ENCODE data around the gene PRKAG2. TPM values are rescaled to one million over a fixed set of nuclear protein-coding genes. Genes with fewer than 3 reads are reported as not detected.
A peak's percentile ranks its signal among the peaks of the same experiment; 100 is the strongest.

Gene PRKAG2
- polyA plus RNA-seq, 1 of the 3 experiments (the other 2 are of a cell fraction) = 51.6 TPM

DNA sequence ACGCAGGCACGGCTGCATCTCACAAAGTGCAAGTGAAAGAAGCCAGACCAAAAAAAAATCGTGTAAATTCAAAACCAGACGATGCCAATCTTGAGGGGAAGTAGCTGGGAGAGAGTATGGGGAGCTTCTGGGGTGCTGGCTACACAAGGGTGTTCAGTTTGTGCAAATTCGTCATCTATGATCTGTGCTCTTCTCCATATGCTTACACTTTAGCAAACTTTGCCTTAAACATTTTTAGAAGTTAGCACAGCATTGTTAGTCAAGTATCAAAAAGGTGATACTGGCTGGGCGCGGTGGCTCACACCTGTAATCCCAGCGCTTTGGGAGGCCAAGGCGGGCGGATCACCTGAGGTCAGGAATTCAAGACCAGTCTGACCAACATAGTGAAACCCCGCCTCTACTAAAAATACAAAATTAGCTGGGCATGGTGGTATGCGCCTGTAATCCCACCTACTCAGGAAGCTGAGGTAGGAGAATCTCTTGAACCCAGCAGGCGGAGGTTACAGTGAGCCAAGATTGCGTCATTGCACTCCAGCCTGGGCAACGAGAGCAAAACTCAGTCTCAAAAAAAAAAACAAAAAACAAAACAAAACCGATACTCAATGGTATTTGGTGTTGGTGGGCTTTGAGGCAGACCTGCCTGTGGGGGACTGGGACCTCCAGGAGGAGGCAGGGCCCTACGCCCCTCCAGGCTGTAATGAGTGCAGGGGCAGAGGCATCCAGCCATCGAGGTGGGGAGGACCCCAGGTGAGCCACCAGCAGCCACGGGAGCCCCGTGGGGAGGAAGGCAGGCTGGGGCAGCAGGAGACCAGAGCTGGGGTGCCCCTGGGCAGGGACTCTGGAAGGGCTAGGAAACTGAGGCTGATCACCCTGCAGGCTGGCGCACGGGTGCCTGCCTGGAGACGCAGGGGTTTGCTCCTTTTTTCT, 150.0 kb downstream of the PRKAG2 start:
- H3K79me2 ChIP-seq (ENCODE audit: insufficient read depth) = no peaks in the 10 kb centered on the region
- TF ChIP-seq ELF1 (IDR thresholded peaks at IDR 0.05) (no peak), MXI1 (IDR thresholded peaks at IDR 0.05; ENCODE audit: low read depth, low read length) (no peak), USF1 (IDR thresholded peaks at IDR 0.05; ENCODE audit: borderline replicate concordance, low read depth) (no peak), TAF1 (IDR thresholded peaks at IDR 0.05; ENCODE audit: borderline replicate concordance, low read depth, low read length) (no peak), GABPA (IDR thresholded peaks at IDR 0.05; ENCODE audit: low read depth) (no peak), FOSL2 (IDR thresholded peaks at IDR 0.05; ENCODE audit: borderline replicate concordance, low read depth) (no peak), CHD2 (IDR thresholded peaks at IDR 0.05; ENCODE audit: low read length, partially characterized antibody) (no peak)
- H3K9me2 ChIP-seq = no peaks in the 10 kb centered on the region
- peaks cover 22 to 27% of the 10 kb centered on the region in 2 experiments; a peak in 3 of 4 replicates for H3K4me1 ChIP-seq (ENCODE audit: control insufficient read depth in 1 of 2, insufficient read depth in 2 of 2, low read depth in 1 of 2, low read length in 1 of 2)
- H3K4me3 ChIP-seq (ENCODE audit: low read depth in 2 of 2, low read length in 1 of 2) = no peak overlapping the region
- DNase-seq = peak; percentile 44
- peak overlapping the region in 1 of 2 experiments; percentile 65; a peak in 2 of 4 replicates for H3K27ac ChIP-seq (ENCODE audit: low read depth in 2 of 2, low read length in 1 of 2)
- WGBS (ENCODE audit: low lambda C conversion rate) = 84% methylated on average over 21 of the region's 23 CpGs
- H3K9ac ChIP-seq = peak overlapping the region; percentile 47
- H4K20me1 ChIP-seq (ENCODE audit: insufficient read depth) = no peaks in the 10 kb centered on the region
- ChIA-PET CTCF (interaction anchor here (0.7 to 2.8 kb wide), 4 partner anchors 18 to 33 kb away, joined by 3 to 14 read pairs (median 6); no protein-coding TSS in a partner anchor), POLR2A (no interaction called here)
- no peaks in the 10 kb centered on the region for H3F3A ChIP-seq (replicated peaks; ENCODE audit: insufficient read depth)
- no peaks in the 10 kb centered on the region for H3K36me3 ChIP-seq (replicated peaks in 1 of 2; ENCODE audit: control insufficient read depth in 1 of 2, insufficient read depth in 2 of 2, low read length in 1 of 2)
- H3K4me2 ChIP-seq = peak overlapping the region; percentile 71
- no peaks in the 10 kb centered on the region for H3K9me3 ChIP-seq
- peak overlapping the region; percentile 66; the same call in 1 of the 2 replicates for H2AFZ ChIP-seq (ENCODE audit: low read depth)
- H3K27me3 ChIP-seq (ENCODE audit: insufficient read depth) = no peaks in the 10 kb centered on the region

GRCh38 chr7:151725844-151726651, 150.9 kb downstream of the PRKAG2 start:
- Histone ChIP-seq H3K4me2 (peak overlapping the region; percentile 36; the same call in 1 of the 2 replicates), H3K4me3 (ENCODE audit: low read depth in 2 of 2, low read length in 1 of 2) (no peak overlapping the region), H3K9ac (no peak overlapping the region), H3K9me2 (no peaks in the 10 kb centered on the region), H2AFZ (ENCODE audit: low read depth) (no peak overlapping the region), H4K20me1 (ENCODE audit: insufficient read depth) (no peaks in the 10 kb centered on the region), H3F3A (replicated peaks; ENCODE audit: insufficient read depth) (no peaks in the 10 kb centered on the region), H3K79me2 (ENCODE audit: insufficient read depth) (no peaks in the 10 kb centered on the region), H3K36me3 (replicated peaks in 1 of 2; ENCODE audit: control insufficient read depth in 1 of 2, insufficient read depth in 2 of 2, low read length in 1 of 2) (no peaks in the 10 kb centered on the region), H3K4me1 (ENCODE audit: control insufficient read depth in 1 of 2, insufficient read depth in 2 of 2, low read depth in 1 of 2, low read length in 1 of 2) (peaks cover 22 to 28% of the 10 kb centered on the region in 2 experiments; a peak in 3 of 4 replicates), H3K27ac (ENCODE audit: low read depth in 2 of 2, low read length in 1 of 2) (no peak overlapping the region), H3K9me3 (no peaks in the 10 kb centered on the region), H3K27me3 (ENCODE audit: insufficient read depth) (no peaks in the 10 kb centered on the region)
- 89% methylated on average over 22 of the region's 23 CpGs for WGBS (ENCODE audit: low lambda C conversion rate)
- TF ChIP-seq FOXM1 (IDR thresholded peaks at IDR 0.05; ENCODE audit: low read depth) (no peak), POLR2AphosphoS5 (IDR thresholded peaks at IDR 0.05; ENCODE audit: low read depth, low read length) (no peak), RXRA (IDR thresholded peaks at IDR 0.05; ENCODE audit: borderline replicate concordance, low read depth) (no peak), RCOR1 (IDR thresholded peaks at IDR 0.05; ENCODE audit: low read length) (no peak), SIN3A (IDR thresholded peaks at IDR 0.05; ENCODE audit: borderline replicate concordance, low read depth, low read length) (no peak), RAD21 (IDR thresholded peaks at IDR 0.05; ENCODE audit: low read length) (no peak), EZH2phosphoT487 (IDR thresholded peaks at IDR 0.05; ENCODE audit: borderline replicate concordance, low read depth) (no peak)
- TF ChIP-seq, protein P1, sequence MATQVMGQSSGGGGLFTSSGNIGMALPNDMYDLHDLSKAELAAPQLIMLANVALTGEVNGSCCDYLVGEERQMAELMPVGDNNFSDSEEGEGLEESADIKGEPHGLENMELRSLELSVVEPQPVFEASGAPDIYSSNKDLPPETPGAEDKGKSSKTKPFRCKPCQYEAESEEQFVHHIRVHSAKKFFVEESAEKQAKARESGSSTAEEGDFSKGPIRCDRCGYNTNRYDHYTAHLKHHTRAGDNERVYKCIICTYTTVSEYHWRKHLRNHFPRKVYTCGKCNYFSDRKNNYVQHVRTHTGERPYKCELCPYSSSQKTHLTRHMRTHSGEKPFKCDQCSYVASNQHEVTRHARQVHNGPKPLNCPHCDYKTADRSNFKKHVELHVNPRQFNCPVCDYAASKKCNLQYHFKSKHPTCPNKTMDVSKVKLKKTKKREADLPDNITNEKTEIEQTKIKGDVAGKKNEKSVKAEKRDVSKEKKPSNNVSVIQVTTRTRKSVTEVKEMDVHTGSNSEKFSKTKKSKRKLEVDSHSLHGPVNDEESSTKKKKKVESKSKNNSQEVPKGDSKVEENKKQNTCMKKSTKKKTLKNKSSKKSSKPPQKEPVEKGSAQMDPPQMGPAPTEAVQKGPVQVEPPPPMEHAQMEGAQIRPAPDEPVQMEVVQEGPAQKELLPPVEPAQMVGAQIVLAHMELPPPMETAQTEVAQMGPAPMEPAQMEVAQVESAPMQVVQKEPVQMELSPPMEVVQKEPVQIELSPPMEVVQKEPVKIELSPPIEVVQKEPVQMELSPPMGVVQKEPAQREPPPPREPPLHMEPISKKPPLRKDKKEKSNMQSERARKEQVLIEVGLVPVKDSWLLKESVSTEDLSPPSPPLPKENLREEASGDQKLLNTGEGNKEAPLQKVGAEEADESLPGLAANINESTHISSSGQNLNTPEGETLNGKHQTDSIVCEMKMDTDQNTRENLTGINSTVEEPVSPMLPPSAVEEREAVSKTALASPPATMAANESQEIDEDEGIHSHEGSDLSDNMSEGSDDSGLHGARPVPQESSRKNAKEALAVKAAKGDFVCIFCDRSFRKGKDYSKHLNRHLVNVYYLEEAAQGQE (IDR thresholded peaks at IDR 0.05; ENCODE audit: low read depth, low read length) = no peak
- CTCF ChIA-PET = interaction anchor here (0.9 to 6.8 kb wide), 7 partner anchors 8 to 94 kb away, joined by 3 to 42 read pairs (median 4); no protein-coding TSS in a partner anchor
- POLR2A ChIA-PET = no interaction called here
- DNase-seq = no peak
